ENCODE data around the gene CTTN. TPM values are rescaled to one million over a fixed set of nuclear protein-coding genes. Genes with fewer than 3 reads are reported as not detected.

CTTN gene
- total RNA-seq, 1 experiment from 2014 or later, result 448 TPM

GRCh38 chr11:70482529-70482917, 84.2 kb downstream of the CTTN start:
- intact Hi-C loops (cut with micrococcal nuclease; ENCODE audit: unreplicated experiment), result no loop called here
- peaks cover 23% of the 10 kb centered on the region for H3K36me3 Mint-ChIP-seq (ENCODE audit: insufficient read depth, unreplicated experiment)

GRCh38 chr11:70483077-70483861, 84.9 kb downstream of the CTTN start:
- peak; percentile 68 for DNase-seq

More at GRCh38 chr11:70482529-70482917, 84.2 kb downstream of the CTTN start:
- no TSS peak for BruUV-seq (replicated peaks)
- CTCF ChIA-PET, result interaction anchor here (0.6 to 2.8 kb wide), 11 partner anchors 11 to 642 kb away, joined by 3 to 11 read pairs (median 4); no protein-coding TSS in a partner anchor
- Mint-ChIP-seq H3K27me3 (ENCODE audit: unreplicated experiment) (no peaks in the 10 kb centered on the region), H3K4me1 (ENCODE audit: low read depth, unreplicated experiment) (peaks cover 16% of the 10 kb centered on the region), H3K4me3 (ENCODE audit: low read depth, unreplicated experiment) (peak overlapping the region; percentile 19), H3K27ac (ENCODE audit: unreplicated experiment) (peak overlapping the region; percentile 79), H3K9me3 (ENCODE audit: low read depth, unreplicated experiment) (no peaks in the 10 kb centered on the region)
- no peak for DNase-seq
- TF ChIP-seq CTCF (IDR thresholded peaks at IDR 0.05; ENCODE audit: unreplicated experiment), result no peak

GRCh38 chr11:70483917-70484316, 85.6 kb downstream of the CTTN start:
- no peaks in the 10 kb centered on the region for H3K9me3 Mint-ChIP-seq (ENCODE audit: low read depth, unreplicated experiment)
- H3K36me3 Mint-ChIP-seq (ENCODE audit: insufficient read depth, unreplicated experiment), result peaks cover 25% of the 10 kb centered on the region
- CTCF ChIA-PET, result interaction anchor here (0.6 to 1.0 kb wide), 3 partner anchors 29 to 965 kb away, joined by 3 to 5 read pairs (median 4); no protein-coding TSS in a partner anchor
- no TSS peak for BruUV-seq (replicated peaks)
- peaks cover 16% of the 10 kb centered on the region for H3K4me1 Mint-ChIP-seq (ENCODE audit: low read depth, unreplicated experiment)
- no peak for TF ChIP-seq CTCF (IDR thresholded peaks at IDR 0.05; ENCODE audit: unreplicated experiment)
- no peak for DNase-seq
- H3K4me3 Mint-ChIP-seq (ENCODE audit: low read depth, unreplicated experiment), result no peak overlapping the region
- H3K27ac Mint-ChIP-seq (ENCODE audit: unreplicated experiment), result no peak overlapping the region
- no peaks in the 10 kb centered on the region for H3K27me3 Mint-ChIP-seq (ENCODE audit: unreplicated experiment)
- intact Hi-C loops (cut with micrococcal nuclease; ENCODE audit: unreplicated experiment), result no loop called here

More at GRCh38 chr11:70483077-70483861, 84.9 kb downstream of the CTTN start:
- Mint-ChIP-seq H3K36me3 (ENCODE audit: insufficient read depth, unreplicated experiment) (peaks cover 25% of the 10 kb centered on the region), H3K4me1 (ENCODE audit: low read depth, unreplicated experiment) (peaks cover 16% of the 10 kb centered on the region), H3K27me3 (ENCODE audit: unreplicated experiment) (no peaks in the 10 kb centered on the region), H3K4me3 (ENCODE audit: low read depth, unreplicated experiment) (peak overlapping the region; percentile 19), H3K9me3 (ENCODE audit: low read depth, unreplicated experiment) (no peaks in the 10 kb centered on the region), H3K27ac (ENCODE audit: unreplicated experiment) (no peak overlapping the region)
- intact Hi-C loops (cut with micrococcal nuclease; ENCODE audit: unreplicated experiment), result no loop called here
- TF ChIP-seq CTCF (IDR thresholded peaks at IDR 0.05; ENCODE audit: unreplicated experiment), result peak; percentile 60
- CTCF ChIA-PET, result interaction anchor here (0.6 to 2.8 kb wide), 11 partner anchors 10 to 965 kb away, joined by 3 to 11 read pairs (median 4); no protein-coding TSS in a partner anchor
- BruUV-seq (replicated peaks), result no TSS peak

- intact Hi-C loops (cut with micrococcal nuclease; ENCODE audit: unreplicated experiment), result no loop called here
- TF ChIP-seq CTCF (IDR thresholded peaks at IDR 0.05; ENCODE audit: unreplicated experiment), result no peak
- H3K4me1 Mint-ChIP-seq (ENCODE audit: low read depth, unreplicated experiment), result peaks cover 16% of the 10 kb centered on the region
- H3K36me3 Mint-ChIP-seq (ENCODE audit: insufficient read depth, unreplicated experiment), result peaks cover 25% of the 10 kb centered on the region
- no peaks in the 10 kb centered on the region for H3K9me3 Mint-ChIP-seq (ENCODE audit: low read depth, unreplicated experiment)
- DNase-seq, result no peak
- no TSS peak for BruUV-seq (replicated peaks)
- CTCF ChIA-PET, result no interaction called here
- no peak overlapping the region for H3K27ac Mint-ChIP-seq (ENCODE audit: unreplicated experiment)
- H3K4me3 Mint-ChIP-seq (ENCODE audit: low read depth, unreplicated experiment), result no peak overlapping the region
- H3K27me3 Mint-ChIP-seq (ENCODE audit: unreplicated experiment), result no peaks in the 10 kb centered on the region
These were observed 87.1 kb downstream of the CTTN start for GRCh38 chr11:70485326-70486025.

All from Calu3 (cell line).